Activated CD8-positive, alpha-beta memory T cell treated with anti-CD3 and anti-CD28 coated beads for 48 hours (primary cell): ENCODE measurements around the gene FASTK.
A peak's percentile ranks its signal among the peaks of the same experiment; 100 is the strongest.

ENCODE experiments used
- DNase-seq, 3 experiments: peaks; one replicate each; pipeline ENCODE4 v3.0.0-alpha.2; 2020; ENCODE audit warnings: low read depth in 2 of 3, low spot score in 2 of 3

The FASTK gene

DNA sequence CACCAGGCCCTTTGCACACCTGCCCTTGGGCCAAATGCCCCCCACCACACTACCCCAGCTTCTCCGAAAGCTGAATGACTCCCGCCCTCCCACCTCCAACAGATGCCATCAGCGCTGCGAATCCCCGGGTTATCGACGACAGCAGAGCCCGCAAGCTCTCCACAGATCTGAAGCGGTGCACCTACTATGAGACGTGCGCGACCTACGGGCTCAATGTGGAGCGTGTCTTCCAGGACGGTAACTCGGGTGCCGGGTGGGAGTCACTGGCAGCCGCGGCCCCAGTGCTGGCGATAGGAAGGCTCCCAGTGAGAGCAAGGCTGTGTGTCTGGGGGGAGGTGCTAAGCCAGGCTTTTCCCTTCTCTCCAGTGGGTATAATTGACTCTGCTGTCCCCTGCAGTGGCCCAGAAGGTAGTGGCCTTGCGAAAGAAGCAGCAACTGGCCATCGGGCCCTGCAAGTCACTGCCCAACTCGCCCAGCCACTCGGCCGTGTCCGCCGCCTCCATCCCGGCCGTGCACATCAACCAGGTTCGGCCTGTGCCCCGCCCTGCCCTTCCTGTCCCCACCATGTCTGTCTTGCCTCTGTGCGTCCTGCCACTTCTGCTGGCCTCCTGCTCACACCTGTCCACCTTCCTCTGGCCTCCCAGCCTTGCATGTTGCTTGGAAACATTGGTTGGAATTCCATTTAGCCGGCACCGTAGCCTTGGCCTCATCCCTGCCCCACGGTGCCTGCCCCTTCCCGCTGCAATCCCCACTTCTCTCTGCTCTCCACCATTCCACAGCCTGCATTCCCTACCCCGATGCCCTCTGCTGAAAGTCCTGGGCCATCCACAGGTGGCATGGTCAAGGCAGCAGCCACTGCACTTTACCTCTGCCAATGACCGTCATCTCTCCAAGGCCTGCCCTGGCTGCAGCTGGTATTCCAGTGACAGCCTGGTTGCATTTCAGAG lies 37.8 kb upstream of the FASTK start:
- DNase-seq = no peak

DNA sequence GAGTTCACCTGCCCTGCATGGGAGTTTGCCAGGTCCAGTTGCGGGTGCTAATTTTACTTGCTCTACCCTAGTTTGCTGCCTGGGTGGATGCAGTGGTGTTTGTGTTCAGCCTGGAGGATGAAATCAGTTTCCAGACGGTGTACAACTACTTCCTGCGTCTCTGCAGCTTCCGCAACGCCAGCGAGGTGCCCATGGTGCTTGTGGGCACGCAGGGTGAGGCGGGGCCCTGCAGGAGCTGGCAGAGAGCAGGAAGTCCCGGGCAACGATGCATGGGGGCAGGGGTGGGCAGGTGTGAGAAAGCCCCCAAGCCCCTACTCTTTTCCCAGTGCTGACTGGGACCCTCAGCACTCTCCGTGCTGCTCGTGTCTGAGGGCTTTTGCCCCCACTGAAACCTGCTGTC lies 37.0 kb upstream of the FASTK start:
- DNase-seq = no peak

DNA sequence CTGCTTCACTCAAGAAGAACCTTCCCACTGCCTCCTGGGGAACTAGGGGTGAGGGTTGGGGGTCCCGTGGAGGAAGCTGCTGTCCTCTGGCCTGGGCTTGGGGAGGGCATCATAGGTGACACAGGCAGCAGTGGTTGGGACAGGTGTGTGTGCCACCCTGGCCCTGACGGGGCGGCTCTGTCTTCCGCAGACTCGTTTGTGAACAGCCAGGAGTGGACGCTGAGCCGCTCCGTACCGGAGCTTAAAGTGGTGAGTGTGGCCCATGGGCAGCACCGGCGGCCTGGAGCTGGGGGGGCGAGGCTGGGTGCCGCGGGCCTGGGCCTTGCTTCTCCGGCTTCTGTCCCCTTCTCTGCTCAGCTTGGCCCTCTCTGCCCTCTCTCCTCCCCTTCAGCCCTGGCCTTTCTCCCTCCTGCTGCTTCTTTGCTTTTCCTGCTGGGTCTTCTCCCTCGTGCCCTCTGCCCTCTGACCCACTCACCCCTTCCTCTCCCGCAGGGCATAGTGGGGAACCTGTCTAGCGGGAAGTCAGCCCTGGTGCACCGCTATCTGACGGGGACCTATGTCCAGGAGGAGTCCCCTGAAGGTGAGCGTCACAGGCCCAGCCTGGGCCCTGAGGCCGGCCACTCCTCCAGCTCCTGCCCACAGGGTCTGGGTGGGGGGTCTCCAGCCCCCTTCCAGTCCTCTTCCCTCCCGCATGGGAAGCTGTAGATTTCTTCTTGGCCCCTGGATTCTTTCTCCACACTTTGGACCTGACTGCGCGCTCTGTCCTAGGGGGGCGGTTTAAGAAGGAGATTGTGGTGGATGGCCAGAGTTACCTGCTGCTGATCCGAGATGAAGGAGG lies 36.2 kb upstream of the FASTK start:
- no peak for DNase-seq

DNA sequence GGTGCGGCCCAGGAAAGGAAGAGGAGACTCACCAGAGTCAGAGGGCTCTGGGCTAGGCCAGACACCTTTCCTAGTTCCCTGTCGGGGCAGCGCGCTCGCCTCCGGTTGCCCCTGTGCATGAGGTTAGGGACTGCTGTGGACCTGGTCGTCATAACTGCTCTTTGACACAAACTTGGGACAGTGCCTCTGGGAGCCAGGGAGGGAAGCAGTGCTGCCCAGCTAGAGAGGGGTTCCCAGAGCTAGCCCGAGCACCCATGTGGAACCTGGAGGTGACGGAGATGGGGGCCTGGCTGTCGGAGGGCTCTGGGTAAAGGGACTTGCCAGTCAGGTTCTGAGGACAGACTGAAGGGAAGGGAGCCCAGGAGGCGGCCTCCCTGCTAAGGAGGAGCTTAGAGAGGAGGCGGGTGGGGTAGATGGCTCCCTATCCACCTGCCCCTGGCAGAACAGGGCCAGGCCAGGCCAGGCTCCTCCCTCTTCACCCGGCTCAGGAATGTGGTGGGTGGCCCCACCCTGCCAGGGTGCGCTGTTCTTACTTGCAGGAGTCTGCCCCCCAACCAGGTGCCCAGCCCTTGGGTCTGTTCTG lies 35.3 kb upstream of the FASTK start:
- DNase-seq = no peak

DNA sequence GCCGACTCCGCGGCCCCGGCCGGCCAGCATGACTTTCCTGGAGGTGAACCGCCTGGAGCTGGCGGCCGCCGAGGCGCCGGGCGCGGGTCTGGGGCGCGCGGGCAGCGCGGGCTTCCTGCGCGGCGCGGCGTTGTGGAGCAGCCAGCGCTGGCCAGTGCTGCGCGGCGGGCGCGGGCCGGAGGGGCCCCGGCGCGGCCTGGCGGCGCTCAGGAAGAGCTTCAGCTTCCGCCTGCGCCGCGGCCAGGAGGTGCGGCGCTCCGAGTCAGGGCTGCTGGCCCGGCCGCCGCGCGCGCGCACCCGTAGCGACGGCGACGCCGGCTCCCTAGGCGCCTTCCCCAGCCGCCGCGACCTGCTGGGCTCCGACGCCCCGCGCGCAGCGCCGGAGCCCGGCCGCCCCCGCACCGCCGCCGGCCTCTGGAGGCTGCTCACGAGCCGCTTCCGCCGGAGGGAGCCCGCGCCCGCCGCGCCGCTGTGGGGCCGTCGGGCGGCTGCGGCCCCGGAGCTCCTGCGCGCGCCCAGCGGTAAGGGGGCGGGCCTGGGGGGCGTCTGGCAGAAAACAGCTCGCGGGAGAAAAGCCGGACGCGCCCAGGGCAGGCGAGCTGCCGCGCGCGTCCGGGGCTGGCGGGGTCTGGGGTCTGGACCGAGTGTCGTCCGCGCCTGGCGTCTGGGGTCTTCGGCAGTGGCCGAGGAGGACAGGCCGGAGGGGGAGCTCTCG lies 34.7 kb upstream of the FASTK start:
- no peak for DNase-seq

DNA sequence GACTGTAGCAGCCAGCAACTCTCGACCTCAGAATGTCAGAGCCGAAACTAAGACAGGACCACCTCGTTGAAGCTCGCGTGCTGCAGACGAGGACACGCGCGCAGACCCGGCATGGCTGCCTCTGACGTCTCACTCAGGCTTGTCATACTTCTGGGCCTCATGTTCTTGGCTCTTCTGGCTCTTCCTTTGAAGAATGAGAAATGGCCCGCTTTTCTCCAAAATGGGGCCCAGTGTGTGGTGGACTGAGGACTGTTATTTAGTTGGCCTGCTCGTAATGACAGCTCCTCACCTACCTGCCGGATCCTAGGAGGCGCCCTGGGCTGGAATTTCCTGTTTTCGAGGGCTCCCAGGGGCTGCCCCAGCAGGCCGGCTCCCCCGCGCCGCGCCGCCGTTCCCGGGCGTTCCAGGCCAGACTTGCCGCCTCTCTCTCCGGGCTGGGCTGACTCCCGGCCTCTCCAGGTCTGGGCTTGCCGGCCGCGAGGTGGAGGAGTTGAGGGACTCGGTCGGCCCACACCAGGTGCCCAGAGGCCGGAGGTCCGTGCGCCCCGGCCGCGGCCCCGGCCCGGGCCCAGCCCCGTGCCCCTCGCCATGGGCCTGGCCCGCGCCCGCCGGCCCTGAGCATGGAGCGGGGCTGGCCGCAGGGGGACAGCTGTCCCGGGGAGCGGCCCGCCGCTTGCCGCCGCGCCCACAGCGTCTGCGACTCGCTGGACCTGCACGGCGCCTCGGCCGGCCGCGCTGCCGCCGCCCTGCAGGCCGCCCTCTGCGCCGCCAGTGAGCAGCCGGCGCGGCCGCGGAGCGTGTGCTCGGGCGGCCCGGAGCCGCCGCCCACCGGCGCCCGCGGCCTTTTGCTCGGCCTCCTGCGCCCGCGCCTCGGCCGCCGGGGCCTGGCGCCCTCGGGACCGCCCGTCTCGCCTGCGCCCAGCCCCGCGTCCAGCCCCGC lies 33.8 kb upstream of the FASTK start:
- DNase-seq = no peak

DNA sequence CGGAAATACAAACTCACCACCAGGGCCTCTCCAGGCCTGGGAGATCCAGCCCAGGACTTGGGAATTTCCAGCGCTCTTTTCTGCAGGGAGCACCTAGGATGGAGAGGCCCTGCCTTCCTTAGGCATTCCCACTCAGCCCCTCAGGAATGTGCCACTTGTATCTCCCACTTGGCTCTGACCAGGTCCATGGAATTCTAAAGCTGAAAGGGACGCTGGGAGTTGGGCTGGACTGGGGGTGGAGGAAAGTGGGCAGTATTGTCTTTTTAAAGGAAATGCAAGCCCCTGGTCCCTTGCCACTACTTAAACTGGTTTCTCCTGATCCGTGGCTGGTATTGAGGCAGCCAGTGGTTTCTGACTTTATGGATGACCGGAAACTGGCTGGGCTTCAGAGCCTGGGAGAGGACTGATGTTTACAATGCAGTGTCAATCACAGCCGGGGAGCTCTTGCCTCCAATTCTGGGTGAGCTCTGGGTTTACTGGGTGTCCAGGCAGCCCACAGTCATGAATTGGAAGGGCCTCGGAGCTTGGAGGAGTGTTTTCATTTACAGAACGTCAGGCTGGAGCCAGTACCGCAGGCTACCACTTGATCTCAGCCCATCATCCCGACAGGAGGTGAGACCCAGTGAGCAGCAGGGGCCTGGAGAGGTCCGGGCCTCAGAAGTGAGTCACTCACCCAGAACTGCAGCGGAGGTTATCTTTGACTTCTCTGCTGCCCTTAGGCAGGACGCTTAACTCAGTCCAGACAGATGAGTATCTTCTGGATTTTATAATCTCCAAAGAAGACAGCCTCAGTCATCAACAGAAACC lies 32.9 kb upstream of the FASTK start:
- no peak for DNase-seq

DNA sequence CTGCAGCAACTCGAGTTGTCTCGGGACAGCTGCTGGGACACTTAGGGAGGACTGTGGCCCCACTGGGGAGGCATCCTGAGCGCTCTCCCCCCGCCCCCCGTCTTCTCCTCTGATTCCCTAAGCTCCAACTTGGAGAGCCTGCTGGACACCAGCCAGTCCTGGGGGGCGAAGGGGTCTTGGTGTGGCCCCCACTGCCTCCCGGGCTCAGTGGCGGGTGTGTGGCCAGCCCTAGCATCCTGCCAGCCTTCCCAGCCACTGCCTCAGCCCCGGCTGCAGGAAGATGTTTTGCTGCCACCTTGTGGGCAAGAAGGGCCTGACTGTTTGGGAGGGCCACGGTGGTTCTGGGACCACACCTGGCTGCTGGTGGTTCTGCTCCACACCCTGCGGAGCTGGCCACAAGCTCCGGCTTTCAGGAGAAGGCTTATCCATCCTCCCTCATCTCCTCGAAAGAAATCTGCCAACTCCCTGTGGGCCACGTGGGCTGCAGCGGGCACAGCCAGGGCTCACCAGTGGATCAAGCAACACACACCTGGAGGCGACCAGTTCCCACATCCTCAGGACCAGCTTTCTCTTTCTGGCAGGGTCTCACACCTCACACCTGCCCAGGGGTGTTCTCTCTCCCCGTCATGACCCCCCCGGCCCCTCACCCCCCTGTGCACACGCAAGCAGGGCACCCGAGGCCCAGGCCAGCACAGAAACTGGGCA lies 30.5 kb upstream of the FASTK start:
- peak; percentile 23 to 61 (median 52) for DNase-seq

DNA sequence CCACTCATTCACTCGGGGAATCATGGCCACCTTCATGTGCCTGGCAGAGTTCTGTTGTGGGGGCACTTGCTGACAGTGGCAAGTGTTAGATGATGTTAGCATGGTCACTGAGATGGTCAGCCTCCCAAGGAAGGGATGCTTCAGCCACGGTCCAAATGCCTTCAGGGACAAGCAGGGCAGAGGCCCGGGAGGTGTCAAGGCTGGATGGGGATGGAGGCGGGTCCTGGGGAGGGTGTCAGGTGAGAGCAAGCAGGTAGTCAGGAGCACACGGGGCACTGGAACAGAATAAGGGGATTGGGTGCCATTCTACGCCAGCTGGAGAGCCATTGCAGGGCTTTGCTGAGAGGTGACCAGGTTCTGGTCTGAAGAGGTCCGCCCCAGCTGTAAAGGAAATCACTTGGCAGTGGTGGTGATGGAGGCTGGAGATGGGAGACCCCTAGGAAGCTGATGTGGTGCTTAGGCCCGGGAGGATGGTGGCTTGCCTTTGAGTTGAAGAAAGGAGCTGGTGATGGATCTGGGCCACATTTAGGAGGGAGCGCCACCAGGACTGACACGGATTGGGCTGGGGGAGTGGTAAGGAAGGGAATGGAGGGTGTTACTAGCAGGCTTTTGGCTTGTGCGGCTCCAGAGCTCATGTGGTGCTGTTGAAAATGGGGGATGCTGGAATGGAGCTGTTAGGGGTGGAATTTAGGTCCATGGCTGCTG lies 29.8 kb upstream of the FASTK start:
- no peak for DNase-seq

DNA sequence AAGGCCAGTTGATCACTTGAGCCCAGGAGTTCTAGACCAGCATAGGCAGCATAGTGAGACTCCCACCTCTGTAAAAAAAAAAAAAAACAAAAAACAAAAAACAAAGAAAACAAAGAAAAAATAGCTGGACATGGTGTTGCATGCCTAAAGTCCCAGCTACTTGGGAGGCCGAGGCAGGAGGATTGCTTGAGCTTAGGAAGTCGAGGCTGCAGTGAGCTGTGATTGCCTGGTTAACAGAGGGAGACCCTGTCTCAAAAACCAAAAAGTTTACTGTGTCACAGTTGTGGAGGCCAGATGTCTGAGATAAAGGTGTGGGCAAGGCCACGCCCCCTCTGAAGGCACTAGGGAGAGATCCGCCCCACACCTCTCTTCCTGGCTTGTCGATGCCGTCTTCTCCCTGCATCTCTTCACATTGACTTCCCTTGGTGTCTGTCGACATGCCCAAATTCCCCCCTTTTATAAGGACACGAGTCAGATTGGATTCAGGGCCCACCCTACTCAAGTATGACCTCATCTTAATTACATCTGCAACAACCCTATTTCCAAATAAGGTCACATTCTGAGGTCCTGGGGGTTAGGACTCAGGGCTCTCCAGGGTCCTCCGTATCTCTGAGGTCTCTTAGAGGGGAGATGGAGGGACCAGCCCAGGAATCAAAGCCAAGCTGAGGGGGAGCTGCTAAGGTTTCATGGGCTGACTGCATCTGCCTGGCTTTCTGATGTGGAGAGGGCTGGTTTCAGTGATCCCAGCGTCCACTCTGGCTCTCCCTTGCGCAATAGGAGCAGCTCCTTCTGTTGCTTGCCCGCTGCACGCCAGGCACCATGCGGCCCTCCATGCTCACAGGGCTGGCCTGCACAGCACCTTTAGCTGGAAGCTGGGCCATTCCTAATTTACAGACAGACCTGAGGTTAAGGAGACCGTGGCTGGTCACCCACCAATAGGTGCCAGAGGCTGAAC lies 28.8 kb upstream of the FASTK start:
- DNase-seq = no peak

DNA sequence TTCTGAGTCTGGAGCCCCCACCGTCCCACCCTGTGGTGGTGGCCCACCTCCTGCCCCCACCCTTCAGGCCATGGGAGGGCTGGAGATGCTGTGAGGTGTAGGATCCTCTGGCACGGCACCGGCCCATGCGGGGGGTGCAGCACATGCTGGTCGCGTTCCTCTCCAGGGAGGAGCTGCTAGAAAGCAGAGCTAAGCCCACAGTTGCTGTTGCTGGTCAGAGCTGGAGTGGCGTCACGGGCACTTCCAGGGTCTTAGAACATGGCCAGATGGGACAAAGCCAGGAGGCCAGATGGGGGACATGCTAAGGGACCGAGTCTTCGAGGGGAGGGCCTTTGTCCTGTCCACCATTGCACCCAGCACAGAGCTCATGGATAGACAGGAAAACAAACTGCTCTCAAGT lies 27.3 kb upstream of the FASTK start:
- DNase-seq = no peak

DNA sequence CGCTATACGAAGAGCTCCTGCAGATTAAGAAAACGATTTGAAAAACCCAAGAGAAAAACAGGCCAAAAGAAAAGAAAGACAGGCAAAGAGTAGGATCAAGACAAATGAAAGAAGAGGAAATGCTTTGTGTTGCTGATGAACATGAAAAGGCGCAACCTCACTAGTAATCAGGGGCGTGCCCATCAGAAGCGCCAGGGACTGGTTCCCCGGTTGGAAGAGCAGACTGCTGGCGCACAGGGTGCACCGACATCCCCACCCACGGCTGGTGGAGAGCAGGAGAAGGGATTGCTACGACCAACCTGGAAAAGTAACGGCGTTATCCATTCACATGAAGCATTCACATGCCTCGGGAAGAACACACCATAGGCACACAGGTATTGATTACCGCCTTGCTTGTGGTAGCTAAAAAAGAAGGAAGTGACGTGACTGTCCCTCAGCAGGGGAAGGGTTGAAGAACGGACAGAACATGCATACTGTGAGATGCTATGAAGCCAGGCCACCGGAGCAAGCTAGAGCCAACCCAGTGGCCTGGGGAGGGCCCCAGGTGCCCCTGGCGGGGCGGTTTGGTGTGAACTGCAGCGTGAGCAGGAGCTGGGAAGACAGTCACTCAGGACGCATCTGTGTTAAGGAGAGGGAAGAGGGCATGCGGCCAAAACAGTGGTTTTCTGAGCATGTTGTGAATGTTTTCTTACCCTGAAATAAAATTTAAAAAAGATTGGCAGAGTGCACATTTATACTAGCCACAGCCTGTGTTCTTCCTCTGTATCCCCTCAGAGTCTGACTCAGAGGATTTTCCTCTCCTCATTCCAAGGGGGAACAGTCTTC lies 24.0 kb upstream of the FASTK start:
- no peak for DNase-seq

DNA sequence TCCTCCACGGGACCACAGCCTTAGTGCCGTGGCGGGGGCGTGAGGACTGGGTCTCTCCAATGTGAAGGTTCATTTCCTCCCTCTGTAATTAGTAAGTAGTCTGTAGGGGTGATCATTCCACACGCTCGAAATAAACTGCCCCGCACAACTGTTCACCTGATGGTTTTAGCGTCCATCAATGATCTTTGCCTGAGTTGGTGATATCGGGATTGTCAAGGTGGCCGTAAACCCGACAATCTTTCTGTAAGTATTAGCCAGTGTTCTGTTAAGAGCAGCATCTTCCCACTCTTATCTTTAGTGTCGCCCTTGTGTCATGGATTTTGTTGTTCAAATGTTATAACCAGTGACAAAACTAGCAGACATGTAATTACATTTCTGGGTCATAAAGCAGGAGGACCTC lies 23.4 kb upstream of the FASTK start:
- DNase-seq = no peak

DNA sequence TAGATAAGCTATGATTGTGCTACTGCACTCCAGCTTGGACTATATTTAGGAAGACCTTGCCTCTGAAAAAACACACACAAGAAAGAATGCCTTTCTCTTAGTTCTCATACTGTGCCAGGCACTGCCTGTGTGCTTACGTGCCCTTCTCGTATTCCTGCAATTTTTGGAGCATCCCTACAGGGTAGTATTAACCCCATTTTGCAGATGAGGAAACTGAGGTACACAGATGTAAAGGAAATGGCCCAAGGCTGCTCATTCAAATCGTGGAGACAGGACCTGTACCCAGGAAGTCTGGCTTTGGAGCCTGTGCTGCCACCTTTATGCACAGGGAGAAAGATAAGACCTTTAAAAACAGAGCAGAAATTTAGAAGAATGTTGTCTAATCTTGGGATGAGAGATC lies 22.4 kb upstream of the FASTK start:
- no peak for DNase-seq

DNA sequence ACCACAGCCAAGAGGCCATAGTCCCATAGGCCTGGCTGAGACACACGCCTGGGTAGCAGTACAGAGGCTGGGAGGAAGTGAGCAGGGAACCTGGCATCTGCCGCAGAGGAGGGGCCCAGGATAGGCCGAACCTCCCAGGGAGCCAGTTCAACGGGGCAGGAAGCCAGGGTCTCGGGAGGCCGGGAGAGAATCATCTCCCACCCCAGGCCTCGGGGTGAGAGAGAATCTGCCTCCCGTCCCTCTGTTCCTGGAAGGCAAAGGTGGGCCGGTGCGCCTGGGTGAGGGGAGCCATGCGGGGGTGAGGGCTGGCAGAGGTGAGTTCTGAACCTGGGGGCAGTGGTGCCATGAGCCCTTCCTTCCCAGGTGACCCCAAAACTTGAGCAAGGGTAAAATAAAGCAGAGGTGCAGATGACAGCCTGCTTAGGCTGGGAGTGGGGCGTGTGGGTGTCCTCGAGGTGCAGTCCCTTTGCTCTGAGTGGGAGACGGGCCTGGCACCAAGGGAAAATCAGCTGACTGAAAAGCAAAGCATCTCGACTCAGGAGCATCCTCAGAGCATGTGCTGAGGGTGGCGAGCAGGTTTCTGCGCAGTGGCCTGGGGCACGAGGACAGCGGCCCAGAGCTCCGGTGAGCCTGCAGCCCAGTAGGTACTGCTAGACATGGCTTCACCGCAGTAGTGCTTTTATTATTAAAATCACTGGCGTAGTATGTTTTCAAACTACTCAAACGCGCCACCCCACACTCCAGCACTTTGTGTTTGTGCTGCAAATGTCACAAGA lies 21.2 kb upstream of the FASTK start:
- DNase-seq = no peak
